ENCODE data around the gene FOXN1.

FOXN1 gene

DNA sequence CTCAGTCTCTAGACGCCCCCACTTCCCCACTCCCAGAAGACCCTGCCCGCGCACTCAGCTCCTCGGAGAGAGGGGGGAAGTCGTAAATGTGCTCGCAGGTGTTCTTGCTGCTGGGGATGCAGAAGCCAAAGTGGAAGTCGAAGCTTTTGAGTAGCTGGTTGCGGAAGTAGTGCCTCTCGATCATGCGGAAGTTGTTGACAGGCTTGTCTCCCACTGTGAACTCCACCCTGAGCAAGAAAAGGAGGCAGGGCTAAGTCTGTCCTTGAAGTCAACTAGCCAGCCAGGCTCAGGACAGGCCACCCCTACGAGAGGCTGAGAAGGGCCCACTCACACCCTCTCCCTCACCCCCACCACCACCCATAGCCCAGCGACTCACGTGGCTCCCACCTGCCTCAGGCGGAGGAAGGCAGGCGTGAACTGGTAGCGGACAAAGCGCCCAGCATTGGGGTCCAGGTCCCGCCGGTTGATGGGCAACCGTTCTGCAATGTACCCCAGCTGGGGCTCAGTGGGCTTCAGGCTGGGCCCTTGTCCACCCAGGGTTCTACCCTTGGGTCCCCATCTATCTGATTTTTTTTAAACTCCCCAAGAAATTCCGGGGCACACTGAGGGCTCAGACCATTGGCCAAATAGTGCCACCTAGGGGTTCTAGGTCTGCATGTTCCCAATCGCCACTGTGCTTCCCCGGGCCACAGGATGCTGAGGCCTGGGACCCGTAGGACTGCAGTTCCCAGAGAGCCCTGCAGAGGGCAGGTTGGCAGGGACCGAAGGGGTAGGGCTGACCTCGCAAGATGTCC, 41.7 kb downstream of the FOXN1 start:
- peak; percentile 65 for DNase-seq (ENCODE audit: low spot score)

DNA sequence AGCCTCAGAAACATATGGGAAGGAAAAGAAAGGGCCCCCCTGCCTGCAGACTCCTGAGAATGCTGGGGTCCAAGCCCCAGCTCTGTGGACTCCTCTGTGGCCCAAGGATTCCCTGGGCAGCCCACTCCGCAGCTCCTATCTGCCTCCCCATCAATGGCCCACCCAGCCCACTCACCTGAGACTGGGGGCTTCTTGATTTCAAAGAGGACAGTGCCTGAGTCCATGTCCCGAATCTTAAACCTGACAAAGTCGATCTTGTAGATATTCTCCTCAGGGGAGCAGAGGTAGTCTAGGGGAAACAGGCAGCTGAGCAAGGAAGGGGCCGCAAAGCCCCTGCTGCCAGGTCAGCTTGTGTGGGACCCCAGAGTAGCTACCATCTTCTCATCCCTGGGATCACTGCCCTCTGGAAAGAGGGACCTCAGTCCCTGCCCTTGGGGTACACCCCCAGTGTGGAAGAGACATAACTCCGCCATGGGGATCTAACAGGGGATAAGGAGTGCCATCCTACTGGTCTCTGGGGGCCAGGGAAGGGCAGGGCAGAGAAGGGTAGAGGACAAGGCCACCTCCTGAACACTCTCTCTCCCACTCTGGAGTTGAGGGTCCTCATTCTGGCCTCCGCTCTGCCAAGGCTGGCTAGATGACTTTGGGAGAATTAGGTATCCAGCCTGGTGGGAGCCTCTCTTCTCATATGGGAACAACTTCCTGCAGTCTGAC, 42.4 kb downstream of the FOXN1 start:
- DNase-seq (ENCODE audit: low spot score) = no peak

DNA sequence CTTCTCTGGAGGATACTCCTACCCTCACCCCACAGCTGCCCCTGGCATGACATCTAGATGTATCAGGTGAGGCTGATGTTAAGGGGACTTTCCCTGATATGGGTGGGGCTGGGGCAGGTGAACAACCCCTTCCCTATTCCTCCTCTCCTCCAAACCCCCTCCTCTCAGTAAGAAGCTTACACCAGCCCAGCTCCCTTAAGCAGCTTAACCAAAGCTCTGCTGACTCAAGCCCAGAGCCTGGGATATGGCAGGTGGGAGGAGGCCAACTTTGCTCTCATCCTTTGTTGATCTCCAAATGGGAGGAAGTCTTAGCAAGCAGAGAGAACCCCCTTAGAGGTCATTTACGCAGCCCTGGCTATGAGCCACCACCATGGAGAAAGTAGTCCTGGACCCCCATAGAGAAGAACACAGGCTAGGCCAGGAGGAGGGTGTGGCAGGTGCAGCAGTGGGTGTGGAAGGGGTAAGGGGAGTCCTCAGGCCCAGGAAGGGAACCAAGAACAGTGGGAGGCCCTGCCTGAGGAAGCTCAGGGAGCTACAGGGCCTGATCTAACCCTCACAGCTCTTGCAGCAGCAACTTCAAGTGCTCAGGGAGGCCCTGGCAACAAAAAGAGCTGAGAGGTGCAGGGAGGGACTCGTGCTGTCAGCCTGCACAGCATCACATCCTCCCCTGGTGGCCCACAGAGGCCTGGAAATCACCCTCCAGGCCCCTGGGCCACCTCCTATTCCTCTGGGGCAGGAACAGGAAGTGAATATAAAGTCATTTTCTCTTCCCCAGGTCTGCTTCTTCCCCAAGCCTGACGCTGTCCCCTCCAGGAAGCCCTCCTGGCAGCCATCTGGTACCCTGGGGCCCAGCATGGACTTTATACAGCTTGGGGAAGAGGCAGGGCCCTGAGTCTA, 43.3 kb downstream of the FOXN1 start:
- peak; percentile 64 for DNase-seq (ENCODE audit: low spot score)

DNA sequence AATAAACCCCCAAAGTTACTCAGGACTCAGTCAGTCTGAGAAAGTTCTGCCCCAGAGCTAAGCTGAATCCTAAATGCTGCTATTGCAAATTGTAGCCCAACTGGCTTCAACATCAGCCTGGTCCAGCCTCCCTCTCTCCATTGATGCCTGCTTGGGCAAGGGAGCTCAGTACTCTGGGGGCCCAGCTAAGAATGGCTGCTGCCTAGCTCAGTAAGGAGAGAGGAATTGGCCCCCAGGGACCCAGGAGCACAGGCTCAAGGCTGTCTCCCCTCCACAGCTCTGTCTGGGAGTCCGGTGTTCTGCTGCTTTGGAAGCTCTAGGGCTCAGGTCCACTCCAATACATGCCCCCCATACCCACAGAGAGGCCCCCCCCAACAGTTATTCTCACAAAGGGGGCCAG, 44.7 kb downstream of the FOXN1 start:
- no peak for DNase-seq (ENCODE audit: low spot score)

DNA sequence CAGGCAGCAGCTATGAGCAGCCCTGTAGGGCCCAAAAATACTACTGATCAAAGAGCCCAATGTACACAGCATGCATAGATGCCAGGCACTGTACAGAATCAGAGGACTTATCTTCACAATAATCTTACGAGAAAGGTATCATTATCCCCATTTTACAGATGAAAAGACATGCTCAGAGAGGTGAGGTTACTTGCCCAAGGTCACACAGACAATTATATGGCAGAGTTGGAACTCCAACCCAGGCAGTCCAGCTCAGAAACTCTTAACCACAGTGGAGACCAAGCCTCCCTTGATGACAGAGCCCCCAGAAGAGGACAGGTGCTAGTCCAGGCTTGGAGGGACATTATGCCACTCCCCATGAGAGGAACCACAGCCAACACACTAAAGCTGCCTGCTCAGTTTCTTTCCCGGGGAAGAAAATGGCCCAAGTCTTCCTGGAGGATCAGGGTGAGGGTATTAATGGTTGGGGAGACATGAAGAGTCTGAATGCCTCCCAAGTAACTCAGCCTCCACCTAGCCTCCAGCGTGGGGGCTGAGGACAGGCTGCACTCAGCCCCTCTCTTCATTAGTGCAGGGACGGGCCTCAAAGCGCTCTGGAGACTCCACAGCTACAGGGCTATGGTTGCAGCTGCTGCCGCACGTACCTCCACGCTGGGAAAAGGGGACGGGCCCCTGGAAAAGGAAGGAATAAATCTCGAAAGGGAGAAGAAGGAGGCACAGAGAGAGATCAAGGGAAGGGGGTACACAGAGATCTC, 45.5 kb downstream of the FOXN1 start:
- no peak for DNase-seq (ENCODE audit: low spot score)

DNA sequence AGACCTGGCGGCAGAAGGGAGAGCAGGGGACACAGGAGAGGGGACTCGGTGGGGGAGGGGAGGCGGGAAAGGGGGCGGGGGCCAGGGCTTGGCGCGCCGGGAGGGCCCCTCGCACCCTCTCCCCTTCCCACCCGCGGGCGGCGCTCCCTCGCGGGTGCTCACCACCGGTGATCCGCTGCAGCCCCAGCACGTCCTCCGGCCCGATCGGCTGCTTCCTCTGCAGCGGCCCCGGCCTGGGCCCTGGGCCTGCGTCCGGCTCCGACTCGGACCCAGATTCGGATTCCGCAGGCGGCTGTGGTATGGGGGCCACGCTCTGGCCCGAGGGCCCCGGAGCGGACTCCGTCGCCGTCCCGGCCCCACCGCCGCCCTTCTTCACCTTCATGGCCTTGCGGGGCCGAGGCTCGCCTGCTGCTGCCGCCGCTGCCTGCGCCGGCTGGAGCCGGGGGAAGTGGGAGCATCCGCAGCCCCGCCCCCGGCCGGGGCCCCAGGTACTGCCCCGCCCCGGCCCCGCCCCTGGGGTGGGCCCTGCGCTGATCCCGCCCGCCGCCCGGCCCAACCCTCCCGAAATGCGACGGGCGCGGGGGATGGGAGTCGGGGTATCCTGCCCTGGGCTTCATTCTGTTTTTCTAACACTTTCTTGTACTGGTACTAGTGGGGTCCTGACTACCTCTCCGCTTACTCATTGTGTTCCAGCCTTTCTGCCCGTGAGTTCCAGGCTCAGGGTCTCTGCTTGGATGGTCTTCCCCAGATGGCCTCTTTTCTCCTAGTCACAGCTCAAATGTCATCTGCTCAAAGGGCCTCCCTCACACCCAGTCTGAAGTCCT, 46.2 kb downstream of the FOXN1 start, which contains the start of gene UNC119:
Gene UNC119, minus strand, starts transcription at position 449 of the 824 bp plus-strand sequence. Its CDS starts 67 bp downstream, at position 382.
- peak; percentile 69 for DNase-seq (ENCODE audit: low spot score)

DNA sequence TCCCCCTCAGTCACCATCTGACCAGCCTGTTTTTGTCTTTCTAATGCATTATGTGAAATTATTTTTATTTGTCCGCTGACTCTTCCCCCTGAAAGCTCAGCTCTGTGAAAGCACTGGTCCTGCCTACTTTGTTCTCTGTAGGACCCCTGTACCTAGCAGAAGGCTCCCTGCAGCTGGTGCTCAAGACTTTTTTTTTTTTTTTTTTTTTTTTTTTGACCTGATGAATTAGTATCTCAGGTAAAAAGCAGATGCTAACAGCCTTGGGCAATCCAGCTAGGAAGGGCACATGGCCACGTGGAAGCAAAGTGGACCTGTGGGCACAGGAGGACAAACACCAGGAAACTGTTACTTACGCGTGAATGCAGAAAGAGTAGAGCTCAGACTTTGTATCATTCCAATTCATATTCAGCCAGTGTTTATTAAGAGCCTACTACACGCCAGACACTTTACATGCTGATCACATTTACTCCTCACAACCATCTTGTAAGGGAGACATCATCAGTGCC, 46.9 kb downstream of the FOXN1 start:
- no peak for DNase-seq (ENCODE audit: low spot score)

- DNase-seq (ENCODE audit: low spot score) = no peak
These were observed 48.4 kb downstream of the FOXN1 start for GRCh38 chr17:28554565-28554964.

- DNase-seq (ENCODE audit: low spot score) = no peak
These were observed 48.9 kb downstream of the FOXN1 start for GRCh38 chr17:28555022-28555421.

DNA sequence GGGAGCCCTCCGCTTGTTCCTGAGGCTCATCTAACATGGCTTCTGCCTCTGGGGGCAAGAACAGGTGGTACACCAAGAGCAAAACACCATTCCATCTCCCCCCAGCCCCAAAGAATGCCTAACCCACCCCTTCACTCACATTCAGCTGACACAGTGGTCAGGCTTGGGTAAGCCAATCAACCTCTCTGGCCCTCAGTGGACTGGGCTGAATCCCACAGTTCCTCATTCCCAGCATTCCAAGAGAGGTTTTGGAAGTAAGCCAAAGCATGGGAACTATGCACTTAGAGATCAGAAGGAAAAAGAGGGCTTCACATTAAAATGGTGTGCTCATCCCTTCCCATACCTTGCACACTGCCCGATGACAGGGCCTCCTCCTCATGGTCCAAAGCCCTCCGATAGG, 57.3 kb downstream of the FOXN1 start:
- DNase-seq (ENCODE audit: low spot score) = no peak

GRCh38 chr17:28567604-28568003, 61.5 kb downstream of the FOXN1 start:
- DNase-seq (ENCODE audit: low spot score) = no peak

DNA sequence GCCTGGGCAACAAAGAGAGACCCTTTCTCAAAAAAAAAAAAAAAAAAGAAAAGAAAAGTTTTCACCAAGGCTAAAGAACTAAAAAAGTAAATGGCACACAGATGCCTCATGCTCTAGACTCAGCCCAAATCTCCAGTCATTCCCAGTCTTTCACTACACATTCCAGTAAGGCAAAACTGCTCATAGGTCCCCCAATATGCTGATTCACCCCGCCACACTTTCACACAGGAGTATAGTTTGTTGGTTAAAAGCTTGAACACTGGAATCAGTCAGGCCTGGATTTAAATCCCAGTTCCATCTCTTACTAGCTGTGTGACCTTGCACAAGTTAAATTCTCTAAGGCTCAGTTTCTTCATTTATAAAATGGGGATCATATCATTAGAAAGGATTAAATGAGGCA, 63.3 kb downstream of the FOXN1 start:
- no peak for DNase-seq (ENCODE audit: low spot score)

DNA sequence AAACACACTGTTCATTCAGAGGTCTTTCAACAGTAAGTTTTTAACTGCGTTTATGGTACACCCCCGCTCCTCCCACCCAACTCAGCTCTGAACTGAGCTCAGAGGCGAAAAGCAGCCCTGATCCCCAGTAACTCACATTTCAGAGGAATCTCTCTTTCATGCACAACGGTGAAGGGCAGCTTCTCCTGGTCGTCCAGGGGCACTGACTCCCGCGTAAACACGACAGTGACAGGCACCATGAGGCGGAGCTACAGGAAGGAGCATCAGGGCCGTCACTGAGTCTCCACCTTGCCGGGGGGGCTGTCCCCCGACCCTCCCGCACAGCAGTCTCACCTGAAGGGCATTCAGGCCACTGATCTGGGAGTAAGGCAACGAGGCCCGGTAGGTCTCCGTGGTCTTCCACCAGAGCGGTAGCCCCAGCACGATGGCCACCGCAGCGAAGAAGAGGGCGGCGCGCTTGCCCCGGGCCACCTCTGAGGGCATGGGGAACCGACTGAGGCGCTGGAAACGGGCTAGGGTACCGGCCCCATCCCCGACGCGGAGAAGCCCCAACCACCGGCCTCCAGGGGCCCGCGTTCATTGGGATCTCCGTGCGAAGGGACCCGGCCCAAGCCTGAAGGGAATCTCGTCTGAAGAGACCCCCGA, 64.7 kb downstream of the FOXN1 start:
- peak; percentile 39 for DNase-seq (ENCODE audit: low spot score)

GRCh38 chr17:28571361-28572122, 65.4 kb downstream of the FOXN1 start, which contains the start of gene PIGS:
PIGS (minus strand) TSS chr17:28571524; CDS start chr17:28571496, 28 bp downstream.
- peak; percentile 88 for DNase-seq (ENCODE audit: low spot score)

- no peak for DNase-seq (ENCODE audit: low spot score)
These were observed 66.3 kb downstream of the FOXN1 start for GRCh38 chr17:28572259-28573039.

DNA sequence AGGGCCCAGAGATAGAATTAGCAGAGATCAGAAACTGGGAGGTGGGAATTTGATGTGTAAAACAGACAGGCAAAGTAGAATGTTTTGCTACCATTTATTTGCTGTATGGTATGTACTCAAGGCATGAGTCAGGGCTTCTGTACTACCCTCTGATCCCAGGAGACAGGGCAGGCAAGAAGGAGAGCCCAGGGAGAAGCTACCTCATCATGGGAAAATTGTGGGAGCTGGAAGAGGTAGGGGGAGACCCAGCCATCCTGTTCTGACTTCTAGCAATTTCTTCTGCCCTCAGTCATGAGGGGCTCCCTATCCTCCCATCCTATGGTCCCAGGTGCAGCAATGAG, 66.9 kb downstream of the FOXN1 start:
- DNase-seq (ENCODE audit: low spot score) = no peak

- DNase-seq (ENCODE audit: low spot score) = no peak
These were observed 67.4 kb downstream of the FOXN1 start for GRCh38 chr17:28573521-28573920.

DNA sequence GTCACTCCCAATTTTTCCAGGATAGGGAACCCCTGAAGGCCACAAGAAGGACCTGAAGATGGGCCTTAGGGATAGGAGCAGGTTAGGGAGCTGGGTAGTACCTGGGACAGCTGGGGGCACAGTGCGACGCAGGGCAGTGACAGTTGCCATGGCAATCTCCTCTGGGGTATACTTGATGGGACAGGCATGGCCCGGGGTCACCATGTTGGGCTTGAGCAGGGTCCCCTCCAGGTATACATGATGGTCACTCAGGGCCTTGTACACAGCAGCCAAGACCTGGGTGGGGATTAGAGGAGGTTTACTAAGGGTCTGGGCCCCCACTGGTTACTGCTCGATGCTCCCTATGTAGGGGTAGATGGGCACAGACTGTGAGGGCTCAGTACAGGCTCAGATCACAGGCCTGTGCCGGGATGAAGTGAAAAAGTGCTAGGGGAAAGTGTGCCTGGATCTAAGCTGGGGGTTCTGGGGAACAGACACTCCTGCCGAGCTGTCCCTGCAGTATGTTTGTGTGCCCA, 67.9 kb downstream of the FOXN1 start:
- DNase-seq (ENCODE audit: low spot score) = no peak
